Subcutaneous preadipocyte (primary cell): Measurements from ENCODE around the gene RPL31. TPM values are rescaled to one million over a fixed set of nuclear protein-coding genes. Genes with fewer than 3 reads are reported as not detected.

Experiments
- total RNA-seq: library from RNA; depleted of rRNA; stranded (reverse); fragments of >200 nt; gene quantifications from 2 replicates; pipeline ENCODE4 v1.2.3, GENCODE V29; 2012

The RPL31 gene
- 532 and 2,221 TPM in 2 replicates for total RNA-seq

DNA sequence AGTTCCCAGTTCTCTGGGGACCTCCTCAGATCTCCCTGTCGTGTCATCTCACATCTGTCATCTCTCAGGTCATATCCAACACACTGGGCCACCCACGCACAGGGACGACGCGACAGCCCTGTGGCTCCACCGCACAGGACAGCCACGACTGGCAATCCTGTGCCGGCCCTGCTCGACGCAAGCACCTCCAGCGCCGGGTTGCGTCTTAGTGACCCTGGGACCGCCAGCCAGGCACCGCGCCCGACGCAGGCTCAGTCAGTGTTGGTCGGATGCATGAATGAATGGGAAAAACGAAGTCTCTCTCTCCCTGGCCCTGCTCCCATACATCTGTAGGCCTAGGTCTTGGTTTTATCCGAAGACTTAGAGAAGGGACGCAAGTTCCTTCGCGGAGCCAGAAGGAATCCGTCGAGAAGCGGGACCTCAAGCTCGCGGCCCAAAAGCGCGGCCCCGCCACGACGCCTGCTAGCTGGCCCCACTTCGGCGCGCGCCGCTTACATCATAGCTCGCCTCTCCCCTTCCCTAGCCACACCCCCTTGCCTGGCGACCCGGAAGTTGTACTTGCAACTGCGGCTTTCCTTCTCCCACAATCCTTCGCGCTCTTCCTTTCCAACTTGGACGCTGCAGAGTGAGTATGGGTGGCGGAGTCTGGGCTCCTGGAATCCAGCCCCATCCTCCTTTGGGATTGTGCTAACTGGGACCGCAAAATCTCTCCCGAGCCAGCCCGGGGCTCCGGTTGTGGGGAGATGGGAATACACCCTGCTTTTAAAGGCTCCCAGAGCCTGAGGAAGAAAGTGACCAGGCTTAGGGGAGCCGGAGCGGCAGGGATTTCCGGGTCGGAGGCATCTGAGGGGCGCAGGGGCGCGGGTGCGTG is at the start of gene RPL31:
Gene RPL31 (plus strand): TSS at position 599 of the 871 bp plus-strand sequence. CDS start 413 bp downstream, outside the sequence.

Other genes with a start within 250 kb of the RPL31 start
- gene NPAS2, start 182.2 kb upstream of the RPL31 start, total RNA-seq: 12.9 and 13.2 TPM in 2 replicates
- 73.9 and 106 TPM in 2 replicates for gene TBC1D8, start 149.1 kb downstream of the RPL31 start, total RNA-seq